Daoy (cell line): ENCODE data around the gene ZNF836. TPM values are rescaled to one million over a fixed set of nuclear protein-coding genes. Genes with fewer than 3 reads are reported as not detected.

ENCODE experiments used
- total RNA-seq: library from RNA; depleted of rRNA; stranded (reverse); fragments of >200 nt; shearing (Covaris generic); gene quantifications from 2 replicates; pipeline ENCODE4 v1.2.3, GENCODE V29; 2014; rRNA removed

ZNF836 gene
- total RNA-seq, 1 experiment from 2014 or later: 2.5 TPM

Other genes starting within 250 kb of the ZNF836 start
- 2.7 and 7.1 TPM in 2 replicates for gene ZNF613, start 244.1 kb downstream of the ZNF836 start, total RNA-seq
- 8.7 and 17.7 TPM in 2 replicates for gene ZNF350, start 184.8 kb downstream of the ZNF836 start, total RNA-seq
- 5.7 and 6.7 TPM in 2 replicates for gene ZNF615, start 163.4 kb downstream of the ZNF836 start, total RNA-seq
- gene ZNF614, start 143.2 kb downstream of the ZNF836 start, total RNA-seq: 12.1 and 14.8 TPM in 2 replicates
- 7.3 and 9.0 TPM in 2 replicates for gene ZNF432, start 122.8 kb downstream of the ZNF836 start, total RNA-seq
- gene ZNF841, start 75.9 kb downstream of the ZNF836 start, total RNA-seq: 12.1 and 12.5 TPM in 2 replicates
- 4.7 and 10.8 TPM in 2 replicates for gene ZNF616, start 31.7 kb downstream of the ZNF836 start, total RNA-seq
- gene PPP2R1A, start 18.4 kb upstream of the ZNF836 start, total RNA-seq: 164 and 208 TPM in 2 replicates
- 7.5 and 12.5 TPM in 2 replicates for gene ZNF766, start 98.0 kb upstream of the ZNF836 start, total RNA-seq
- 8.6 and 10.7 TPM in 2 replicates for gene ZNF480, start 125.5 kb upstream of the ZNF836 start, total RNA-seq
- 3.8 and 6.5 TPM in 2 replicates for gene ZNF610, start 164.6 kb upstream of the ZNF836 start, total RNA-seq
- 15.6 and 24.1 TPM in 2 replicates for gene ZNF880, start 198.3 kb upstream of the ZNF836 start, total RNA-seq
- gene ZNF528, start 226.2 kb upstream of the ZNF836 start, total RNA-seq: 20.3 and 67.9 TPM in 2 replicates